NCI-H2171 (cell line): Measurements from ENCODE around the gene CCDC177.

Experiments
- DNase-seq: peaks from one replicate; lab custom pipeline; 2025; lab: John Stamatoyannopoulos, UW

Gene CCDC177

DNA sequence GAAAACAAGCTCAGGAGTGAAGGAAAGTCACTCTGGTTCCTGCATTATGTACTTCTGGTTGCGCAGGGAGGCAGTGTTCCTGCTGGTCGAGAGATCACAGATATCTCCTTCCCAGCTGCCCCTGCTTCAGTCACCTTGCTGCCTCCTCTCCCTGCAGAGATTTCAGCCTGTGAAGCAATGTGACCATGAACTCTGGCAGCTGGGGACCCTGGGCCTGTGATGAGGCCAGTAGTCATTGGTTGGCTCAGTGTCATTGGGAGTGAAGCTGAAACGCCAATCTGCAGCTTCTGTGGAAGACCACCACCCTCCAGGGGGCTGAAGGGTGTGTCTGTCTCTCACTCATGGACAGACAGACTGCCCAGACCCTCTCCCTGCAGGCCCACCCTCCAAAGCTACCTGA lies 45.1 kb downstream of the CCDC177 start:
- DNase-seq: no peak

DNA sequence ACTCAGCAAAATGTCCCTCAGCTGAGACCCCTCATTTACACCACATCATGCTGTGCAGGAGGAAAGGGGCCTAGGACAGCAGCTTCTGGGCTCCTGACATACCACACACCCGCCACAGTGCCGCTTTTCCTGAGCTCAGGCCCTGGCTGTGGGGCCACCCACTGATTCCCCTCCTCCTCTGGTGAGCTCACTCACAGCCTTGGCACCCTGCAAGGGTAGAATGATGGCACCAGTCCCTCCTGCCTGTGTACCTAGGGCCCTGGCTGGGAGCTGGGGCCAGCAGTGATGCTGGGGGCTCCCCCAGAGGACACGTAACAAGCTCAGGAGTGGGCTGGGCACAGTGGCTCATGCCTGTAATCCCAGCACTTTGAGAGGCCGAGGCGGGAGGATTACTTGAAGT lies 45.7 kb downstream of the CCDC177 start:
- DNase-seq: no peak

DNA sequence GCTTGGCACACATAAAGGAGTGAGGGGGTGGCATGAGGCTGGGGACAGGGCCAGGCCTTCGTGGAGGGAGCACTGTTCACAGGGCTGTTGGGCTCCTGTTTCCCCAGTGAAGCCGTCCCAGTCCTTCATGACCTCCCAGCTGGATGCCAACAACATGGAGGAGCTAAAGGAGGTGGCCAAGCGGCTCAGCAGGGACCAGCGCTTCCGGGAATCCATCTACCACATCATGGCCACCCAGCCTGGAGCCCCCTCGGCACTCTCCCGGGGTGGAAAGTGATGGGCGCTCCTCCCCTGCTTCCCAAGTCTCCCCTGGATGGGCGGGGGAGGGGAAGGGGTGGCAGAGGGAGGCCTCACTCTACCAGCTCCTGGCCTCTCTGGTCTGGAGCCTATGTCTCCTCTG lies 46.5 kb downstream of the CCDC177 start:
- DNase-seq: no peak

DNA sequence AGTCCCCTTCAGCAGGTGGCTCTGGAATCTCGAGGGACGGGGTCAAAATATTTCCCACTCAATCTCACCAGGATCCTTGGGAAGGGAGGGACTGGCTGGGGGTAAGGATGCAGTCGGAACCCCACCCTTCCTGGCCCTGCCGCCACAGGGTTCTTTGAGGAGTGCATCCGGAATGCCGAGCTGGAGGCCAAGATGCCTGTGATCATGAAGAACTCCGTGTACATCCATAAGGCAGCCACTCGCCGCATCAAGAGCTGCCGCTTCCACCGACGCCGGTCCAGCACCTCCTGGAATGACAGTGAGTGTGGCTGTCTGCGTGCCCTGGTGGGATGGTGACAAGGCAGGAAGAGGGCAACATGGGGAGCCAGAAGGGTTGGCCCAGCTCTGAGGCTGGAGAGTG lies 47.0 kb downstream of the CCDC177 start:
- DNase-seq: no peak

DNA sequence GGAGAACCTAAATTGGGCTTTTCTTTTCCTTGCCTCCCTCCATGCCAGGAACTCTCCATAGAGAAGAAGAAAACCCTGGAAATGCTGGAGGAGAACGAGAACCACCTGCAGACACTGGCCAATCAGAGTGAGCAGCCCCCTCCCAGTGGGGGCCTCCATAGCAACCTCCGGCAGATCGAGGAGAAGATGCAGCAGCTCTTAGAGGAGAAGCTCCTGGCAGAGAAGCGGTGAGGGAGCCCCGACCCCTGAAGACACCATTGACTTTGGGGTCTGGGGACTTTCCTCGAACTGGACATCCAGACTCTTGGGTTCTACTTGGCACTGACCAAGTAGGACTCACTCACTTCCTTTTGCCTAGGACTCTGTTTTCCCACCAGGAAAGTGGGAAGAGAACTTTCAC lies 48.8 kb downstream of the CCDC177 start:
- no peak for DNase-seq

DNA sequence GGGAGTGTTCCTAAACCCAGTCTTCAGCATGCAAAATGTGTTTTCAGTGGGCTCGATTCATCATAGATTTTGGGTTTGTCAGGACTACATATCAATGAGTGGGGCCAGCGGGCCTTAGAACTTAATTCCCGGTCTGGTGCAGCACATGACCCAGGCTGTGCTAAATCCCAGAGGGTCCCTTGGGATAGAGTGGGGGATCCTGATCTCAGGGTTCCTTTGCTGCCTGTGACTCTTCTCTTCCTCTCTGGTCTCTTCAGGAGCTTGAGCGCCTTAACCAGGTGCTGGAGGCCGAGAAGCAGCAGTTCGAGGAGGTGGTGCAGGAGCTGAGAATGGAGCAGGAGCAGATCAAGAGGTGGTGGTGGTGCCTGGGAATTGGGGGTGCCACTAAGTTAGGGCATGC lies 52.6 kb downstream of the CCDC177 start:
- DNase-seq: no peak
